ENCODE measurements around the gene RASGRP2. TPM values are rescaled to one million over a fixed set of nuclear protein-coding genes. Genes with fewer than 3 reads are reported as not detected.

Gene RASGRP2
- total and polyA plus RNA-seq, 10 donors, result 148 to 283 (median 213) TPM

DNA sequence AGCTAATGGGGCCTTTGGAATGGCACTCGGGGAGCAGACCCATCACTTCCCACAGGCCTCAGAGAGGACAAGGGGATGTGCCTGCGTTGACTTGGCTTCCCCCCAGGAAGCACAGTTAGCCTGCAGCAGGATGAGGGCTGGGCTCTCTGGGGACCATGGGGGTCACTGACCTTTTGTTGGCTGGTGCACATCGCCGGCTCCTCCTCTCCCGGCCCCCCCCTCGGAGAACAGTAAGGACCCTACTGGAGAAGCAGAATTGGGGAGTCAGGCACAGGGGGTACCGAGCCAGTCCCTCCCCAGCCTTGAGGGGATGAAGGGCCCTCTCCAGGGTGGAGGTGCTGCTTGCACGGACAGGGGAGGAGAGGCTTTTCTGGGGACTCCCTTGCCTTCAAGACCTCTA lies 53.7 kb downstream of the RASGRP2 start:
- intact Hi-C loops (cut with DNase I; ENCODE audit: low total_unique reads), result no loop called here
- TF ChIP-seq POLR2A (IDR thresholded peaks at IDR 0.05) (no peak), POLR2AphosphoS5 (IDR thresholded peaks at IDR 0.05) (no peak)
- TF ChIP-seq, protein P1, sequence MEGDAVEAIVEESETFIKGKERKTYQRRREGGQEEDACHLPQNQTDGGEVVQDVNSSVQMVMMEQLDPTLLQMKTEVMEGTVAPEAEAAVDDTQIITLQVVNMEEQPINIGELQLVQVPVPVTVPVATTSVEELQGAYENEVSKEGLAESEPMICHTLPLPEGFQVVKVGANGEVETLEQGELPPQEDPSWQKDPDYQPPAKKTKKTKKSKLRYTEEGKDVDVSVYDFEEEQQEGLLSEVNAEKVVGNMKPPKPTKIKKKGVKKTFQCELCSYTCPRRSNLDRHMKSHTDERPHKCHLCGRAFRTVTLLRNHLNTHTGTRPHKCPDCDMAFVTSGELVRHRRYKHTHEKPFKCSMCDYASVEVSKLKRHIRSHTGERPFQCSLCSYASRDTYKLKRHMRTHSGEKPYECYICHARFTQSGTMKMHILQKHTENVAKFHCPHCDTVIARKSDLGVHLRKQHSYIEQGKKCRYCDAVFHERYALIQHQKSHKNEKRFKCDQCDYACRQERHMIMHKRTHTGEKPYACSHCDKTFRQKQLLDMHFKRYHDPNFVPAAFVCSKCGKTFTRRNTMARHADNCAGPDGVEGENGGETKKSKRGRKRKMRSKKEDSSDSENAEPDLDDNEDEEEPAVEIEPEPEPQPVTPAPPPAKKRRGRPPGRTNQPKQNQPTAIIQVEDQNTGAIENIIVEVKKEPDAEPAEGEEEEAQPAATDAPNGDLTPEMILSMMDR (IDR thresholded peaks at IDR 0.05 in 8 of 11, conservative IDR thresholded peaks at IDR 0.05 in 3 of 11), result no peak
- H3K27ac ChIP-seq, result no peak overlapping the region
- no peaks in the 10 kb centered on the region for H3K36me3 ChIP-seq
- peaks cover 0 to 28% (median 0%) of the 10 kb centered on the region in 7 donors for H3K27me3 ChIP-seq (replicated peaks in 1 of 7)
- no peaks in the 10 kb centered on the region for H3K9me3 ChIP-seq
- 45 to 70% (median 63%) methylated on average over 3 to 8 of the region's 8 CpGs for WGBS, 5 donors
- no peak for DNase-seq
- H3K4me3 ChIP-seq, result no peak overlapping the region
- peaks cover 16 to 47% (median 33%) of the 10 kb centered on the region in 6 donors for H3K4me1 ChIP-seq

DNA sequence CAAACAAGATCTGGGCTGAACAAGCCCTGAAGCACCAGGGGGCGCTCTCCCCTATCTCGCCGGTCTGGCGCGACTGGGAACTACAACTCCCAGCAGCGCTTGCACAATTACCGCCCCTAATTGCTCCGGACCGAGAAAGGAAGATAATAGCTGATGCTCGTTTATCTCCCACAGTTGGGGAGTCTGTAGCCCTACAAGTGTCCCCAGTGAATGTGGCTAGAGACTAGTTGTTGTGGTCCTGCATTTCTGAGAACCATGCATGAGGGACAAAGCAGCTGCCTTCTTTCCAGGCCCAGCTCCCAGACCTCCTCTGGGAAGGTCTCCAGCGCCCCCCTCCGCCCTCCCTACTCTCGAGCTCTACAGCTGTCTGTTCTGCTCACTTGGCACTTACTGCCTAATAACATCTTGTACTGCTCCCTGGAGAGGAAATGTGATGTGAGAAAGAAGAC lies 55.4 kb downstream of the RASGRP2 start:
- no peaks in the 10 kb centered on the region for H3K9me3 ChIP-seq
- 0 to 7% (median 1%) methylated on average over 6 to 13 of the region's 13 CpGs for WGBS, 5 donors
- H3K4me1 ChIP-seq, result peaks cover 16 to 39% (median 30%) of the 10 kb centered on the region in 6 donors
- H3K27ac ChIP-seq, result peak overlapping the region in 7 of 8 donors; percentile 1 to 76 (median 57)
- H3K27me3 ChIP-seq (replicated peaks in 1 of 7), result peaks cover 0 to 16% (median 0%) of the 10 kb centered on the region in 7 donors
- intact Hi-C loops (cut with DNase I; ENCODE audit: low total_unique reads), result no loop called here
- TF ChIP-seq, protein P1 (IDR thresholded peaks at IDR 0.05 in 8 of 11, conservative IDR thresholded peaks at IDR 0.05 in 3 of 11), result peak; percentile 87 to 98 (median 95)
- peak in 2 of 3 donors; percentile 53 to 60 for TF ChIP-seq POLR2AphosphoS5 (IDR thresholded peaks at IDR 0.05)
- no peak for TF ChIP-seq POLR2A (IDR thresholded peaks at IDR 0.05)
- no peaks in the 10 kb centered on the region for H3K36me3 ChIP-seq
- H3K4me3 ChIP-seq, result peak overlapping the region; percentile 9 to 77 (median 40)
- peak; percentile 96 for DNase-seq

DNA sequence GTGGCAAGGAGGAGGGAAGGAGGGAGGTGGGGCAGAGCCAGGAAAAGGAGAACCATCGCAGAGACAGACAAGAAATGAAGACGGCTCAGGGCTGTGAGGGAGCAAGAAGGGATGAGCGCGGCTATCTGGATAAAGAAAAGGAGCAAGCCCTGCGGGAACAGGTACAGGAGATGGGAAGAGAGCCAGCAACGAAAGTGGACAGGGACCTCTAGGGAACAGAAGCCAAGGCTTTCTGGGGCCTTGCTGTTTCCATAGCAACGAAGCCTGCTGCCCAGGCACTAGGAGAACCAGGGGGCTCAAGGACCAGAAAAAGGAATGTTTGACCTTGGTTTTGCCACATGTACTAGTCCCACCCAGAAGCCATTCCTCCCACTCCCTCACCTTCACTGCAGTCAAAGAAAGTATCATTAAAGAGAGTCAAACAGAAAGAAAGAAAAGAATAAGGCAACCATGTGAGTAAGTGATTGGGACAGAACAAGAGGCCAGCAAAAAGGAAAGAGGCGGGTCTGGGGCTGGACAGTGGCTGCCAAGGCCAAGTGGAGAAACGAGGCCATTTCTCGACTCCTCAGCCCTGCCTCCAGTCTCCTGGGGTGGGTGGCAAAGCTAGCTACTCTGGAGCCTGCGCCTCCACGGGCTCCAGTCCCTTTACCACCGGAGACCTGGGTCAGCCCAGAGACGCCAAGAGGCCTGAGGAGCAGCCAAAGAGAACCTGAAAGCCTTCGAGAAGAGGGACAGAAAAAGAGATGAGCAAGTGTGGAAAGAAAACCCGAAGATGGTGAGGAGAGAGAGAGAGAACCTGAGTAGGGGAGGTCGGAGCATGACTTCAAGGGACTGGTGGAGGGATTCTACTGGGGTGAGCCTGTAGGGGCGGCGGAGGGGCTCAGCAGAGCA lies 56.1 kb downstream of the RASGRP2 start:
- DNase-seq, result no peak
- TF ChIP-seq, protein P1 (IDR thresholded peaks at IDR 0.05 in 8 of 11, conservative IDR thresholded peaks at IDR 0.05 in 3 of 11), result no peak
- TF ChIP-seq POLR2A (IDR thresholded peaks at IDR 0.05) (no peak), POLR2AphosphoS5 (IDR thresholded peaks at IDR 0.05) (no peak)
- no peaks in the 10 kb centered on the region for H3K9me3 ChIP-seq
- H3K36me3 ChIP-seq, result no peaks in the 10 kb centered on the region
- intact Hi-C loops (cut with DNase I; ENCODE audit: low total_unique reads), result no loop called here
- peaks cover 0 to 10% (median 0%) of the 10 kb centered on the region in 7 donors for H3K27me3 ChIP-seq (replicated peaks in 1 of 7)
- WGBS, 5 donors, result 45 to 55% (median 46%) methylated on average over 19 of the region's 19 CpGs
- peak overlapping the region in 3 of 8 donors; percentile 54 to 64 (median 57) for H3K27ac ChIP-seq
- H3K4me1 ChIP-seq, result peaks cover 16 to 33% (median 28%) of the 10 kb centered on the region in 6 donors
- peak overlapping the region in 4 of 8 donors; percentile 37 to 77 (median 45) for H3K4me3 ChIP-seq

DNA sequence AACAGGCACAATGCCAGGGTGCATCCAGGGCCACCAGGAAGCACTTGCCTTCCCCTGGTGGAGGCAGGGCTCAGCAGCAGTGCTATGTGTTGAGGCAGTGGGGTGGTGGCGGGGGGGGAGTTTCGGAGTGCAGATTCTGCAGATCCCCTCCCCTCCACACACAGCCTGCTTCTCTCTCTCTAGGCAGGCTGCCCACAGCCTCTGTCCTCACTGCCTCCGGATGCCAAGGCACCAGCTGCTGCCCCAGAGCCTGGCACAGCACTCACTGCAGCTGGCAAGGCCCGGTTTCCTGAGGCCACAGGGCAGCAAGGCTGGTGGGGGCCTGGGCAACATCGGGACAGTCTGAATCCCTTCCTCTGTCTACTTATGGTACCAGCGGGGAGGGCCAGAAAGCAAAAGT lies 56.7 kb downstream of the RASGRP2 start:
- Histone ChIP-seq H3K9me3 (no peaks in the 10 kb centered on the region), H3K36me3 (no peaks in the 10 kb centered on the region), H3K27ac (no peak overlapping the region), H3K27me3 (replicated peaks in 1 of 7) (peaks cover 0 to 3% (median 0%) of the 10 kb centered on the region in 7 donors), H3K4me1 (peaks cover 16 to 30% (median 27%) of the 10 kb centered on the region in 6 donors), H3K4me3 (no peak overlapping the region)
- 17 to 40% (median 23%) methylated on average over 4 to 6 of the region's 6 CpGs for WGBS, 5 donors
- TF ChIP-seq POLR2AphosphoS5 (IDR thresholded peaks at IDR 0.05), result peak; percentile 75 to 84 (median 82)
- no peak for TF ChIP-seq POLR2A (IDR thresholded peaks at IDR 0.05)
- TF ChIP-seq, protein P1 (IDR thresholded peaks at IDR 0.05 in 8 of 11, conservative IDR thresholded peaks at IDR 0.05 in 3 of 11), result peak in 2 of 11 experiments; percentile 9 to 18
- peak; percentile 84 for DNase-seq
- intact Hi-C loops (cut with DNase I; ENCODE audit: low total_unique reads), result no loop called here

All from spleen (tissue), 11 donors.